GM21786 (cell line): ENCODE data around the gene SHC3.

Source experiments
- ATAC-seq: cut with Tn5 transposase; IDR thresholded peaks from one replicate; pipeline ENCODE4 v1.9.1; 2021; ENCODE audit not compliant: unreplicated experiment

The SHC3 gene

DNA sequence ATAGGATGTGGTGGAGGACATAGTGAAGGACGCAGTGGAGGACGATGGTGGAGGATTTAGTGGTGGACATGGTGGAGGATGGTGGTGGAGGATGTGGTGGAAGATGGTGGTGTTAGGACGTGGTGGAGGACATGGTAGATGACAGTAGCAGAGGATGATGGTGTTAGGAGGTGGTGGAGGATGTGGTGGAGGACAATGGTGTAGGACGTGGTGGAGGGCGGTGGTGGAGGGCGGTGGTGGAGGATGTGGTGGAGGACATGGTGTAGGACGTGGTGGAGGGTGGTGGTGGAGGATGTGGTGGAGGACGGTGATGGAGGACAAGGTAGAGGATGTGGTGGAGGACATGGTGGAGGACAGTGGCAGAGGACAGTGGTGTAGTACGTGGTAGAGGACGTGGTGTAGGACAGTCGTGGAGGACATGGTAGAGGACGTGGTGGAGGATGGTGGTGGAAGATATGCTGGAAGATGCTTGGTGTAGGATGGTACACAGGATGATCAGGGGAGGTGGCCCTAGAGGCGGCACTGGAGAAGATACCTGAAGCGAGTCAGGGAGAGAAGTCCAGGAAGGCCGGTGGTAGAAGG is 118.6 kb downstream of the SHC3 start:
- ATAC-seq, result no peak

- ATAC-seq, result no peak
These were observed 119.7 kb downstream of the SHC3 start for GRCh38 chr9:89058906-89059305.

DNA sequence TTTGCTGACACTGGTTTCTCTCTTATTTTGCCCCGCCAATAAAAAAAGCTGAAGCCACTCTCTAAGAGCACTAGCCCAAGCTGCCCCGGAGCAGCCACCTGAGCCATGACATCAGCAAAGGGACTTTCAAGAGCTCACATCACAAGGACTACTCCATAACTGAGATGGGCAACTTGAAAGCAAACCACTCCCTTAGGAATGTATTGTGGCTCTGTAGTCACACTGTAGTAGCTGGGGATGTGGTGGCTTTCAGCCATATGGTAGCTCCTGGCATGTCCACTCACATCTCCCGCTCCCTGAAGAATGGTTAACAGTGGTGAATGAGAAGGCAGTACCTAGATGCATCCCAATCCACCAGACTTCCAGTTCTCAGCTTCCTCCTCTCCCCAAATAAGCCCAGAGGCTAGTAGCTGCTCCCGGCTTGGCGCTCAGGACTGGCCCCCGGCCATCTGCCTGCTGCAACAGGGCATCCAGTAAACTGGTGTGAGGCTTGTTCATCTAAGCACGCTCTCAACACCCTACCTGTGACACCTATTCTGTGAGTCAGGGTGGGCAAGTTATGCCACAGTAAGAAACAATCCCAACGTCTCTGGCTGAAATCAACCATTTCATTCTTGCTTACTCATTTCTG is 123.6 kb downstream of the SHC3 start:
- no peak for ATAC-seq

- ATAC-seq, result no peak
These were observed 125.3 kb downstream of the SHC3 start for GRCh38 chr9:89053301-89053700.

DNA sequence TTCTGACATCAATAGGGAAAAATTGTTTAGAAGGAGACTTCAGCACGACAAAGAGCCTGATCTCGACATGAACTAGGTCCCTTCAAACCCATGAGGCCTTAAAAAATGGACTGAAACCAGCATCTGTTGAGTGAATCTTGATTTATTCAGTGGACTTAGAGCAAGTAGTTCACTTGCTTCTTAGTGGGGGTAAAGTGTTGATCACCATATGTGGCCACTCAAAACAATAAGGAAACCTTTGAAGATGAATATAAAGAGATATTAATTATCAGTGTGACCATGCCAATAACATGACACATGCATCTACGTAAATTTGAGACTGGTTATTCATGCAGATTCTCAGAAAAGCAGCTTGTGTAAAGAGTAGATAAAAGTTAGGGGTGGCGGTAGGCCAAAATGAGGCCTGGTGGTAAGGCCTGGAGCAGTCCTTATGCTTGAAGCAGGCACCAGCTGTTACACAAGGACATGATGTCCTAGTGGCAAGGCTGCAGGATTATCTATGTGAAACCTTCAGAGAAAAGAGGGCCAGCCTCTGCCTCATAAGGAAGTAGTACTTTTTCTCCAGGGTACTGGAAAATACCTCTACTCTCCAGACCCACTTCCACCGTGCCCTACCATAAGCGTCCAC is 126.0 kb downstream of the SHC3 start:
- ATAC-seq, result no peak

DNA sequence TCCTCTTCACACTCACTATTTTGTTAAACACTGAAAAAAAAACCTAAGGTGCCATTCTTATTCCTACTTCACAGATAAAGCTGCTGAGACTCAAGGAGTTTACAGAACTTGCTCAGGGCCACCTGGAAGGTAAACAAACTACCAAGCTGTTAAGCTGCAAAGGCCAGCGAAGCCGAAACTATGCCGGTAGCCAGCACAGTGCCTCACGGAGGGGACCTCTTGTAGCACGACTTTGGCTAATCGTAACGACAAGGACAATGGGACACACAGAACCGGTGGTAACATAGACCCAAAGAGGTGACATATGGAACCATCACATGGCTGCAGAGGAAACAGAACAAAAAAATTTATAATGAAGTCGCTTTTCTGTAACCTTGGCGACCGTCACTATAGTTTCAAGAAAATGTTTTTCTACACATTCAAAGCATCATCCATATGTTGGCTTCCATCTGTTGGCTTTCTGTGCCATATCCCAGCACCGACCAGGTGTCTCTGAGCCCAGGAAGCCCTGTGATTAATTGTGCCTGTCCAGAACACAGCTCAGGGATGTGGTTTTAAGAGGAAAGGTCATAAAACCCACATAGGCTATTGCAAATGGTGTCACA is 127.1 kb downstream of the SHC3 start:
- no peak for ATAC-seq

GRCh38 chr9:89049646-89050045 is 129.0 kb downstream of the SHC3 start:
- no peak for ATAC-seq

DNA sequence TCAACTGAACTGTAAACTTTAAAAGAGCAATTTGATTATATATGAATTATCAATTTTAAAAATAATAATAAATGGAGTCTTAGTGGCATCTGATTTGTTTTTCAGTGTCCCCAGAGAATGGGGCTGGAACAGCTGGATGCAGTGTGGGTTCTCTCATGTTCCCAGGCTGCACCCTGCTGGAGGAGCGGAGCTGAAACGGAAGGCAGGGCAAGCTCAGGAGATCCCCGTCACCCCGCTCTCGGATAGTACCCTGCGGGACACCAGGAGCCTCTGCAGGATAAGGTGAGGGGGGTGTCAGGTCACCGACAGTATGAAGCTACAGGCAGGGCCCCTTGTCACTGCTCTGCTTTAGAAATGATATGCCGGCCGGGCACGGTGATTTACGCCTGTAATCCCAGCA is 130.0 kb downstream of the SHC3 start:
- no peak for ATAC-seq

DNA sequence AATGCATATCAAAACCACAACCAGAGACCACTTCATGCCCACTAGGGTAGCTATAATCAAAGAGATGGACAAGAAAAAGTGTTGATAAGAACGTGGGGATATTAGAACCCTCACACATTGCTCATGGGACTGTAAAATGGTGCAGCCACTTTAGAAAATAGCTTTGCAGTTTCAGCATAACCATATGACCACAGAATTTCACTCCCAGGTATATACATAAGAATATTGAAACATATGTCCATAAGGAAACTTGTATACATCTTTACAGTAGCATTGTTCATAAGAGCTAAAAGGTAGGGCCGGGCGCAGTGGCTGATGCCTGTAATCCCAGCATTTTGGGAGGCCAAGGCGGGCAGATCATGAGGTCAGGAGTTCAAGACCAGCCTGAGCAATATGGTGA is 131.0 kb downstream of the SHC3 start:
- ATAC-seq, result no peak

DNA sequence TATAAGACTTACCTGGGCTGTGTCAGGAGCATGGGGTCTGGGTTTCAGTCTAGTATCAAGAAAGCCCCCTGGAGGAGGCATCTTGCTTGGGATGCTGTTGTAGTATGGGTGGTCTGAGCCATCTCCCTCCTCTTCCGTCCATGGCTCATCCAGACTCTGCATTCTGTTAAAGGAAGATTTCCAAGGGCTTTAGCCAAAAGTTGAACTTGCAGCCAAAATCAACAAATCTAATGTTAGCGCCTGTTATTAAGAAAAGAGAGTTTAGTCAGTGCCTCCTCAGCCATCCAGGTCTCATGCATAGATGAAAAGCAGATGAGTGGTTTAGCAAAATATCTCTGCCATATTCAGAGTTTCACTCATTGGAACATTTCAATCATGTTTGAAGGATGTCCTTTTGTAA is 131.8 kb downstream of the SHC3 start:
- ATAC-seq, result no peak

DNA sequence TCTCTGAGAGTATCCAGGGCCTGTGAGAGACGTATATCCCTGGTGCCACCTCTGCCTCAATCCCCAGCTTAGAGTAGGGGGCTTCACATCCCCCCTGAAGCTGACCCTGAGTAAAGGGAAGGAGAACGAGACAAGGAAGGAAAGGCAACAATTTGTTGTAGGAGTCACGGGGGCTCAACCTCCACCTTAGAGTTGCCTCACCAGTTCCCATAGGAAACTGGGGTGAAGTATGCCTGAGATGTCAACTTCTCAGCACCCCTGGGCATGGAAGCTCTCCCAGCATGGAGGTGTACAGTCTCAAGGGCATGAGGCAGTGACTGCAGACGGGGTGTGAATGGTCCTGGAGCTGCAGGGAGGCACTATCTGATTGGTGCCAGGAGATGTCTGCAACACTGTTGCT is 133.7 kb downstream of the SHC3 start:
- ATAC-seq, result no peak

DNA sequence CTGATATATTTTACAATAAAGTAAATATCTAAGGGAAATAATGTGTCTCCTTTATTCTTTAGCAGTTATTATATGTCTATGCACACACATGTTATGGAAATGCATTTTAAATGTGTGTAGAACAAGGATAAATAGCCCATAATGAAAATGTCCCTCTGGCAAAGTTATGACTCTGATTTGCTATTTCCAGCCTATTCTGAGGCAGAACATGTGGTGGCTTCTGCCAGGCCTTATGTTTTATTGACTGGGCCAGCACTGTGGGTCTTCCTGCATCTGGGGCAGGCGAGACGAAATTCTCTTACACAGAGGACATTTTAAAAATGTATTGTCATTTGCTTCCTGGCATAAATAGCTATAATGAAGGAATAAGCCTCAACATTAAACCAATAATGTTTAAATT is 134.5 kb downstream of the SHC3 start:
- ATAC-seq, result no peak

- no peak for ATAC-seq
These were observed 135.6 kb downstream of the SHC3 start for GRCh38 chr9:89042984-89043383.

DNA sequence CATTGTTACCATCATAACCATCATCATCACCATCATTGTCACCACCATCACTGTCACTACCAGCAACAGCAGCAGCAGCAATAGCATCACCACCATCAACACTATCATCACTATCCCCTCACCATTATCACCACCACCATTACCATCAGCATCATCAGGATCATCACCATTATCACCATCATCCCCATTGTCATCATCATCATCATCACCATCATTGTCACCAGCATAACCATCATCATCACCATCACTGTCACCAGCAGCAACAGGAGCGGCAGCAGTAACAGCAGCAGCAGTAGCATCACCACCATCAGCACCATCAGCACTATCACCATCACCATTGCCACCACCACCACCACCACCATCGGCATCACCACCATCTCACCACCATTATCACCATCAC is 139.0 kb downstream of the SHC3 start:
- ATAC-seq, result no peak

DNA sequence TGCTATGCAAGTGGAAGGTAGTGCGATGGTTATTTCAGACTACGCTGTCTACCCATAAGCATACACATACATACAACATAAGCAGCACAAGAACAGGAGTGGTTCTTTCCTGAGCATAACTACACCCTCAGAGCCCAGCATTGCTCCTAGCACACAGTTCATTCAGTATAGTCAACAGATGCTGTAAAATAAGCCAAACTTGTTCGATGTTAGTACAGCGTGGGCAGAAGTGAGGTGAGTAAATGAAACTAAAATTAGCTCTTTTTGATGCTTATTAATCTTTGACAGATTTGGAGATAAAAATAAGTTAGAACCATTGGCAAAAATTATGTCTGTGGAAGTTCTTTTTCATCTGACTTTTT is 139.5 kb downstream of the SHC3 start:
- ATAC-seq, result no peak

DNA sequence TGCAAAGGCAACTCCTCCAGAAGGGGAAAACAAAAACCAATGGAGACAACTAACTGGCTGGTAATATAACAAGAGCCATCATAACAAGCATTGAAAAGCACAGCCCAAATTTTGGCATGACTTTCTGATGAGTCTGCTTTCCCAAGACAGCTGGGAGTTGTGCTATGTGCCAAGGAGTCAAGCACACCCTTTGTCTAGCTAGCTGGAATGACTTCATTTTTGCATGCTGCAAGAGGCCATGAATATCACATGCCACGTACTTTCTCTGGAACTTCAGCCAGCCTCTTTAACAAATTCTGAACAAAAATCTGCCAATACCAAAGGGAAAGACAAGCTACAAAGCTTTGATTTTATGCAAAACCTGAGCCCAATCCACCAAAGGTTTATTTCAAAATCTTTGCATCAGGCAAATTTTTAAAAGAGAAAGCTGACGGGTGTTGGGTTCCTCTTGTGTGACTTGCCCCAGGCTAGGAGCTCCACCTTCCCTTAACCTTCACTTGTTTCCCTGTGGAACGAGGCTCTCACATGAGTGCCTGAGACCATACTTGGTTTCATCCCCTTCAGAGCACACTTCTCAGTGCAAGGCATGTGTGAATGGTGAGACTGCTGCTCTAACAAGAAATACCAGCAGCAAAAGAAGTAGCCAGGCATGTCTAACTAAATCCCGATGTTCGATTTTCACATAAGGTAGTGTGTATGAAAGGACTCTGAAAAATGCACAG is 140.1 kb downstream of the SHC3 start:
- ATAC-seq, result no peak

- no peak for ATAC-seq
These were observed 140.7 kb downstream of the SHC3 start for GRCh38 chr9:89037891-89038290.

DNA sequence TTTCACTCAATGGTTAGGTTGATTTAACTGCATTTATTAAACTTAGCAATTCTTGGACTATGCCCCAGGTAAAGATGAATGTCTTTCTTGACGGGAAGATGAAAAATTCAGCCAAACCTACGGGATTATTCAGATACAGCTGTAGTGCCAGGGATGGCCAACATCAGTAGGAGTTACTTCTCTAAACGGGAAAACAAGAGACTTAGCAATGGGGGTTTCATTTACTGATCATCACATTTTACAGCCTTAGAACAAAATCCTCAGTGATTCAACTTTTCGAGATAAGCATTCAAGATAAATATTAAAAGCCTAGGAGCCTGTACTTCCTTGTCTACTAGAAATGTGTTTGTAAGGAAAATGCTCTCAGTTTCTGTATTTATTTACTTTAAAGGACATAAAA is 141.3 kb downstream of the SHC3 start:
- no peak for ATAC-seq

DNA sequence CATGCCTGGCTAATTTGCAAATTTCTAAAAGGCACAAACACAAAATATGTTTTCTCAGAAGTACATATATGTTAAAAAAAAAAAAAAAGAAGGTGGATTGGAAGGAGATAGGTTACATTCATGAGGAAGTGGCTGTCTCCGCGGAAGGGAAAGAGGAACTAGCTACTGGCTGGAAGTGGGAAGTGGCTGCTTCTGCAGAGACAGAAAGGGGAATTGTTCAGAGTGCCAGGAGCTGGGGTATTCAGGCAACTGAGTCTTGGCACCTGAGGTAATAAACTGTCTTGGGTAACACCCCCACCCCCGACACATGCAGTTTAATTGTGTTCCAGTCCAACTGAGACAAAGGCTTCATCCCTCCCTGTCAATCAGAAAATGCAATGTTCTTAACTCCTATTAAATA is 141.7 kb downstream of the SHC3 start:
- no peak for ATAC-seq

DNA sequence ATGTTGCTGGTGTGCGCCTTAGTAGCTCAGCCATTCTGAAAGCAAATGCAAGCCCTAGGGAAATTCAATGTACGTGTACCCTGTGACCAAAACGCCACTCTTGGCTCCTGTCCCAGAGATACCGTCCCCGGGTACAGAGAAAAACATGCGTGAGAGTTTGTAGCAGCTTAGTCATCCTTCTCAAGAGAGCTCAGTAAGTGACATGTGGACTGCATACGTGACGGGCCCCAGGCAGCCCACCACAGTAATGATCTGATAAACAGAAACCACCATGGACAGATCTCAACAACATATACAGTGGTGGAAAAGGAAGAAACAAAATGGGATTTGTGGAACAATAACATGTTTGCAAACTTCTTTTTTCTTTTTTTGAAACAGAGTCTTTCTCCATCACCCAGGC is 142.2 kb downstream of the SHC3 start:
- ATAC-seq, result no peak

- ATAC-seq, result no peak
These were observed 146.0 kb downstream of the SHC3 start for GRCh38 chr9:89032661-89033060.

GRCh38 chr9:89032173-89032572 is 146.4 kb downstream of the SHC3 start:
- ATAC-seq, result no peak
